GM18520 (cell line): ENCODE data around the gene PIH1D2.
"Not testable (repeated sequence)": the region's sequence is repeated elsewhere in the genome, so short reads cannot be mapped to it uniquely, and the experiment has no call there.

Experiments
- ATAC-seq: cut with Tn5 transposase; IDR thresholded peaks from one replicate; pipeline ENCODE4 v1.9.1; 2021; ENCODE audit not compliant: unreplicated experiment

PIH1D2 gene, protein sequence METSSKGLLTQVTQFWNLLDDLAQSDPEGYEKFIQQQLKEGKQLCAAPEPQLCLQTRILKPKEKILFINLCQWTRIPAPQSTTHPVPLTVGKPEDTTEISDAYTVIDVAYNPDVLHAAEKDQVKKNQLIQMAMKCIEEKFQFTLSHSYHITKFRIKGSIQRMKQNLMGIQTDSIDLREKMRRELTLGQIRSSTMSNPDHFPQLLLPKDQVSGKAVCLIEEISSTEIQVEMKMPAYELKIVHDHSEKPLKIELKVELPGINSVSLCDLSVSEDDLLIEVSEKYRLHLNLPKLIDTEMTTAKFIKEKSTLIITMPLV

DNA sequence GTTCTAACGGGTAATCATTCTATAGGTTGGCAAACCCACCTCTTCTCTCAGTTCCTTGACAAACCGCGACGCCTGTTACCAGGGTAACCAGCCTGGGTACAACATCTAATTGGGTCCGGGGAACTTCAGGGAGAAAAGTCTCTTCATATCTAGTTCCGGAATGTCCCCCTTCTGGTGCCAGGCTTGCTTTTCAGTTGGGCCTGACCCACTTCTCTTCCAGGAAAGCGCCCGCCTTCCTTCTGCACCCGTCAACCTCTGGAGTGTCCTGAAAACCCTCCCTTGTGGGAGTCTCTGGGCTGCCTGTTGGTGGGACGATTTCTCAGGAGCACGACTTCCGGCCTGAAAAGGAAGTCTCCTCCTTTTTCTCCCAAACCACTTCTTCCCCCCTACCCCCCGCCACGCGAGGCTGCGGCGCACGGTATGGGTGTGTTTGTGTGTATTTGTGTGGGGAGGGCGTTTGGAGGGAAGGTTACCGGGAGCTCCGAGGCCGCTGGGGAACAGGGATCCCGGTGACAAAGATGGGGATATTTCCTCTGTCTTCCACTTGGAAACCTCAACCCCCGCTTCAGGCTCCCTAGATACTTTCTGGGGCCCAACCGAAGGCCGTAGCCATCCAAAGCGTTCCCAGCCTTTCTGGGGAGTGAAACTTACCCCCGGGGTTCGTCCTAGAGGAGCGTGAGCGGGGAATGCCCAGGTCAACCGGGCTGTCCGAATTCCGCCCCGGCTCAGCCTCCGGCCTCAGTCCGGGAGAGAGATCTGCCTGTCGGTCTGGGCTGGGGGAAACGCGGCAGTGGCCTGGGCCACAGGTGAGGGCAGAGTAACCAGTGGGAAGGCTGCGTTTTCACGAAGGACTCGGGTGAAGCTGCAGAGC, at the start of gene PIH1D2, which contains the start of gene NKAPD1:
TSS of gene PIH1D2 (minus strand) at position 77 of the 871 bp plus-strand sequence. CDS start 843 bp downstream, outside the sequence.
TSS of gene NKAPD1 (plus strand) at position 359 of the 871 bp plus-strand sequence. CDS start 1,276 bp downstream, outside the sequence.
- peak; percentile 55 for ATAC-seq

DNA sequence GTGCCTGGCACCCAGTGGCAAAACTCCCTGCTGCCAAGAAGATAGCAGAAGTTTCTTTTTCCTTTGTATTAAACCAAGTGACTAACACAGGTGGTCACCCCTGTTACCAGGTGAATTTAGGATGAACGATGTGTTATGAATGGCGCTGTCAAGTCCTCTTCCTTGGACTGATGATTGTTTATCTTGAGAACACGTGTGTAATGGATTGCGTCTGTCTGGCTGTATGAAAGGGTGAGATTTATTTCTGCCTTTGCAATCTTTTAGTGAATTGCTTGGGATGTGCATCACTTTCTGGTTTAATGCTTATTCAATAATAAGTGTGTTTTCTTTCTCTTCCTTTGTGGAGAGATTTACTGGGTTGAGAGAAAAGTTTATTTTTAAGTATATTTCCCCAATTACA, 49.3 kb upstream of the PIH1D2 start:
- ATAC-seq, result no peak

DNA sequence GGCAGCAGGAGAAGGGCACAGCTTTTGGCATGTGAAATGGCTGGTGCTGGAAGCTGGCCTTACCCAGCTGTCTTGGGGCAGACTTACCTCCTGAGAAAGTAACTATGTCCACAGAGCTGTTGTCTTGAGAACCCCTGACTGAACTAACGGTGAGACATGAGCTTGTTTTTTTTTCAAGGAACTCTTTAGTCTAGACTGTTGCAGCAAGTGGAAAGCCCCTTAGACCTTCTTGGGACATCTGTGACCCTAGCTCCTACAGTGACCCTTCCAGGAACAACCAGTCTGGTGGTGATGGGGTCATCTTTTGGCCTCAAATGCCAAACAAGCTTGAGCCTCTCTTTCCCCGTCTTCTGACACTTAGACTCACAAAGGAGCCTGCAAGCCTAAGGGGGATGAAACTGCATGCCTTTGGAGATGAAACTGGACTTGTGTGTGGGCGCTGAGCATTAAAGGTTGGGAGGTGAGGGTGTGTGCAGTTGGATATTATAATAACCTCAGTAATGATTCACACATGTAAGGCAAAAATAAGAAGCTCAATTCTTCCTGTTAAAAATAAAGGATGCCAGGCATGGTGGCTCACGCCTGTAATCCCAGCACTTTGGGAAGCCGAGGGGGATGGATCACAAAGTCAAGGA, 48.3 kb upstream of the PIH1D2 start:
- no peak for ATAC-seq

DNA sequence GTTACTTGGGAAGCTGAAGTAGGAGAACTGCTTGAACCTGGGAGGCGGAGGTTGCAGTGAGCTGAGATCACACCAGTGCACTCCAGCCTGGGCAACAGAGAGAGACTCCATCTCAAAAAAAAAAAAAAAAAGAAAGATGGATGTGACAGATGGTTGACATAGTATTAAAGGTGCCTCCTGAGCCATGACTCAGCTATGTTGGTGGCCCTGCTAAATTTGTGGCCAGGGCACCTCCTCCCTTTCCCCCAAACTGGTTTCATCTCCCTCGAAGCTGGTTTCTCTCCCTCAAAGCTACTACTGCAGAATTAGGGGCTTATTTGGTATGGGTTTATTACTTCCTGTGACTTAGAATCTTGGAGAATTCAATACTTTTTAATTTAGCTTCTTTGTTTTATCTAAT, 44.4 kb upstream of the PIH1D2 start:
- no peak for ATAC-seq

DNA sequence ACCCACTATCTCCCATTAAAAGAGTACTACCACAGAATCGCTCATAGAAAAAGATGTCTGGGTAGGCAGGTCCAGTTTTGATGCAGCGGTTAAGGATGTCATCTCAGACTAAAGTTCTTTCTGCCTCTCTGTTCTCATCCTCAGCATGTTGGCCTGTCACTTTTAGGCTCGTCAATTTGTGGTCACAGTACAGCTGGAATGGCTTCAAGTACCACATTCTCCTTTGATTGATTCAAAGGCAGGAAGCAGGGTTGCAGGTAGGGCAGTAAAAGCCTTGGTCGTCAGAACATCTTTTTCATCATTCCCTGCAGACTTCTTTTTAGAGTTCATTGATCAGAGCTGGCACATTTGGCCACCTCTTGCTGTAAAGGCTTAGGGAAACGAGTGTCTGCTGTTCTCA, 41.6 kb upstream of the PIH1D2 start:
- ATAC-seq, result no peak

DNA sequence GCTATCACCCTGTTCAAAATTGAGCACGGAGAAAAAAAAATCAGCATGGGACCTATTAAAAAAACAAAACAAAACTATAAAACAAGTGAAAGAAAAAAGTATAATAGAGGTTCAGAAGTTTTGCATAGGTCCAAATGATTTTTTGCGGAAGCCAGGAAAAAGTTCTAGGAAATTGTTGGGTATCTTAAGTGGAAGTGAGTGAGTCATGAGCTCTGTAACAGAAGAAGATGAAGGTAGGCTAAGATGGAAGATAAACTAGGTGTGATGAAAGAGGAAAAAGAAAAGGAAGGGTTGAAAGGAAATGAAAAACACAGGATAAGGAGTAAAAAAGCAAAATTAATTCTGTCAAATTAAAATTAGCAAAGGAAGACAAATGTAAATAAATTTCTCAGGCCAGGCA, 40.6 kb upstream of the PIH1D2 start:
- no peak for ATAC-seq

DNA sequence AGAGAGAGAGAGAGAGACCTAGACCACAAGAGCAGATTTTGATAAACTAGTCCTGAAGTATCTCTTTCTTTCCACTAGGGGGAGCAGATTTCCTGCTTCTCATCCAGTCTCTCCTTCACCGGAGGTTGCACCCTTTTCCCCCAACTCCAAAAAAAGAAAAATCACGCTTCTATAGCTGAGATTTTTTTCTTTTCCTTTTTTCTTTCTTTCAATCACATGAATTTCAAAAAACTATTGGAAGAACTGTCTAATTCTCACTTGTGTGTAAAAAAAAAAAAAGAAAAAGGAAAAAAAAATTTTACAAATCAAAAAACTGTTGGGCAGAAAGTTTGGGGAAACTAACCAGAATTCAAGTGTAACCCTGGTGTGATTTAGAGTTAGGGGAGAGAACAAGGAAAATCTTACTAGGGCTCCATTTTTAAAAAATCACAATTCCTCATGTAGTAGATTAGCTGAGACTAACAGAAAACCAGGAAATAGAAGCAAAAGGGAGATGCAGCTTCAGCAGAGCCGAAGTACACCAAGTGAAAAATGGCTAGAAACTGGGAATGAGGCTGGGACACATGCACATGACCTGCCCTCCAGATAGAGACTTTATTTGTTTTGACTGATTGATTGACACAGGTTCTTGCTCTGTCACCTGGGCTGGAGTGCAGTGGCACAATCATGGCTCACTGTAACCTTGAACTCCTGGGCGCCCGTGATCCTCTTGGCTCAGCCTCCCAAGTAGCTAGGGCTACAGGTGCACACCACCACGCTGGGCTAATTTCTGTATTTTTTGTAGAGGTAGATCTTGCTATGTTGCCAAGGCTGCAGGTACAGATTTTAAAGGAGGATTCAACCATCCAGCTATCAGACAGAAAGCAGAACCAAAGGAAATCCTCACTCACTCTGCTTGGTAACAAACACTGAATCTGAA, 40.0 kb upstream of the PIH1D2 start:
- no peak for ATAC-seq

DNA sequence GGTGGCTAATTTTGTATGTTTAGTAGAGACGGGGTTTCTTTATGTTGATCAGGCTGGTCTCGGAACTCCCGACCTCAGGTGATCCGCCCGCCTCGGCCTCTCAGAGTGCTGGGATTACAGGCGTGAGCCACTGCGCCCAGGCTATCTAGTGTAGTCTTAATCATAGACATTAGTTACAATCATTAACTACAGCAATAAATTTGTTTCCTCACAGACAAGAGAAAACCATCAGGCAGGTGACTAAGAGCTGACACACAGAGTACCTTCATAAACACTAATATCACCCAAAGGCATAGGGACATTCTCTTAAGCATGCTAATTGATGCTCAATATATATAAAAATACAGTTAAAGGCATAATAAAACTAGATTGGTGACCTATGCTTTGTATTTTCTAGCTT, 32.3 kb upstream of the PIH1D2 start:
- ATAC-seq, result no peak

DNA sequence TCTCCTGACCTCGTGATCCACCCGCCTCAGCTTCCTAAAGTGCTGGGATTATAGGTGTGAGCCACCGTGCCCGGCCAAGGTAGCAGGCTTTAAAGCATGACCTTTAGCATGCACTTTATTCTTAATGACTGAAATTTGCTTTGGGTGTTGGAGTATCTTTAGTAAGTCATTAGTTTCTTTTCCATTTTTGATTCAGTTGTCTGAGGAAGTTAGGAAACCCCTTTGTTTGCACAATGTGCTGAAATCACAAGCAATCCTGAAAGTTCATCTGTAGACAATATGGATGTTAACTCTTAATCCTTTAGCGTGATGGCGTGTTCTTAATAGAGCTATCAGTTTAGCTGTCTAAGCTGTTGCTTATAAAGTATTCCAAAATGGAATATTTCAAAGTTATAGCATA, 29.6 kb upstream of the PIH1D2 start:
- ATAC-seq, result no peak

DNA sequence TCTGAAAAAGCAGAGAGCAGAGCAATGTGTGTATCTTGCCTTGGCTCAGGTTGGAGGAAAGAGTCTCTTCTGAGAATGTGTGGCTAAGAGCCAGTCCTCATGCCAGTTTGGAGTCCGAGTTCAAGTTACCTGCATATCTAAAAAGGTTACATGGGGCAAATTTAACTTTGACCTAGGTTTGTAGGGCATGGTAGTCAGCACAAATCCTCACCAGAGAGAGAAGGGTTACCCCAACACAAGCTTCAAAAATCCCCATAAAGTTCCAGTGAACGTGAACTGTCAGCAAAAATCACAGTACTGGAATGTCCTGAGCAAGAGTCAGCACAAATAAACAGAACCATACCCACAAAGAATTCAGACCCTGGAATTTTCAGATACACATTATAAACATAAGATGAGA, 26.6 kb upstream of the PIH1D2 start:
- no peak for ATAC-seq

DNA sequence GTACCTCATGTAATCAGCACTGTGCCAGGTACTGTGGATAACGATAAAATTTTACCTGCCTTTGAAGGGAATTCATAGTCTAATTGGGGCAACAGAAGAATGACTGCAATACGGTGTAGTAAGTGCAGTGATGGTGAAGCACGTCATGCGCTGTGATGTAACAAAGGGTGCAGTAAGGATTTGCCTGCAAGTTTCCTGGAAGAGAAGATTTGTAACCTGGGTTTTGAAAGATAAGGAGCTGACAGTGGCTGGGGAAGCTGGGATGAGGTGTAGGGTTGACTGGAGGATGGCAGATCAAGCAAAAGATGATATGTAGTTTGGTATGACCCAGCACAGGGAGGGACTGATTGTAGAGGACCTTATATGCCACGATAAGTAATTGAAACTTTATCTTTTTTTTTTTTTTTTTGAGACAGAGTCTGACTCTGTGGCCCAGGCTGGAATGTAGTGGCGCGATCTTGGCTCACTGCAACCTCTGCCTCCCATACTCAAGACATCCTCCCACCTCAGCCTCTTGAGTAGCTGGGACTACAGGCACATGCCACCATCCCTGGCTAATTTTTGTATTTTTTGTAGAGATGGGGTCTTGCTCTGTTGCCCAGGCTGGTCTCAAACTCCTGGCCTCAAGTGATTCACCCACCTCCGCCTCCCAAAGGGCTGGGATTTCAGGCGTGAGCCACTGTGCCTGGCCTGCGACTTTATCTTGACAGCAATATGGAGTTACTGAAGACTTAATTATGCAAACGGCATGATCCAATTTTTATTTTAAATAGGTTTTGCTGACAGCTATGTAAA, 24.1 kb upstream of the PIH1D2 start:
- ATAC-seq, result no peak

DNA sequence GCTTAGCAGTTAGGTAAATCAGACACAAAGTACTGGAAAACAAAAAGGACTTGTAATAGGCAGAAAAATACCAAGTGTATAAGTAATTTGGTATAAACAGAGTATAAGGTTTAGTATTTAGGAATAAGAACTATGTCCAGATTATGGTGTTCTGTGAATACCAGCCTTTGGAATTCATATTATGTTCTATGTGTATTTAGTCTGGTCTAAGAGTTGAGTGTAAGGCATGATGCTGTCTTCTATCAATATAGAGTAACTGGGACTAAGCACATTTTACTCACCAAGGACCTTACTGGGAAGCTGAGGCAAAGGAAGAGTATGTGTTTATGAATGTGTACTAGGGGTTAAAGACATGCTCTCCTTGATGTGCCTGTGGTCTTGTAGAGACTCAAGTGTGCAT, 22.4 kb upstream of the PIH1D2 start:
- no peak for ATAC-seq

DNA sequence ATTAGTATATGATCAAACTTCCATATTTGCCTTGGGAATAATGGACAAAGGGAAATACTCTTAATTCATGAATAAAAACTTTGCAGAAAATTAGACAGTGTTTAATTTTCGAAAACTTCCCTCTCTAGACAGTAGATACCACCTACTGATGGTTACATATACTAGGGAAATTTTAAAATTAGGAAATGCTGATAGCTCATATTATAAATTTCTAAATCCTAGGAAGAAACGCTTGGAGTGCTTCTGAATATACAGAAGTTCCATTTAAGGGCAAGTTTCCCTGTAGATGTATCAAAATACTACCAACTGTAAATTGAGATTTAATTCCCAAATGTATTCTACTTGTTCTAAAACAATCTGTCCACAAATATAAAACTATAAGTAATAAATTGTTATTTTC, 21.5 kb upstream of the PIH1D2 start:
- not testable (repeated sequence) for ATAC-seq

DNA sequence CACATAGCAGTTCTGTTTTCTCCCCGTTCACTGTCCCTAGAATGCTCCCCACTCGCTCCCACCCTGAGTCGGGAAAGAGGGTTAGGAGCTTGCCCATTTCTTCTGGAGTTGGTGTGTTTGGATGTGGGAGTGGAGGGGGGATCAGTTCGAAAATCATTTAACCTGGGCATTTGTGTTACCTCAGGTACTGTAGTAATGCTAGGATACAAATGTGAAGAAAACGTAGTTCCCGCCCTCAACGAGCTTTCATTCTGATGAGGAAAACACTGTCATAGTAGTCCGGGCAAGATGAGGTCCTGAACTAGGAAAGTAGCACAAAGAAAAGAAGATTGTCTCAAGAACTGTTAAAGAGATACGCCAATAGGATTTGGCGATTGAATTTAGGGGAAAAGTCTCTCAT, 13.4 kb upstream of the PIH1D2 start:
- no peak for ATAC-seq

DNA sequence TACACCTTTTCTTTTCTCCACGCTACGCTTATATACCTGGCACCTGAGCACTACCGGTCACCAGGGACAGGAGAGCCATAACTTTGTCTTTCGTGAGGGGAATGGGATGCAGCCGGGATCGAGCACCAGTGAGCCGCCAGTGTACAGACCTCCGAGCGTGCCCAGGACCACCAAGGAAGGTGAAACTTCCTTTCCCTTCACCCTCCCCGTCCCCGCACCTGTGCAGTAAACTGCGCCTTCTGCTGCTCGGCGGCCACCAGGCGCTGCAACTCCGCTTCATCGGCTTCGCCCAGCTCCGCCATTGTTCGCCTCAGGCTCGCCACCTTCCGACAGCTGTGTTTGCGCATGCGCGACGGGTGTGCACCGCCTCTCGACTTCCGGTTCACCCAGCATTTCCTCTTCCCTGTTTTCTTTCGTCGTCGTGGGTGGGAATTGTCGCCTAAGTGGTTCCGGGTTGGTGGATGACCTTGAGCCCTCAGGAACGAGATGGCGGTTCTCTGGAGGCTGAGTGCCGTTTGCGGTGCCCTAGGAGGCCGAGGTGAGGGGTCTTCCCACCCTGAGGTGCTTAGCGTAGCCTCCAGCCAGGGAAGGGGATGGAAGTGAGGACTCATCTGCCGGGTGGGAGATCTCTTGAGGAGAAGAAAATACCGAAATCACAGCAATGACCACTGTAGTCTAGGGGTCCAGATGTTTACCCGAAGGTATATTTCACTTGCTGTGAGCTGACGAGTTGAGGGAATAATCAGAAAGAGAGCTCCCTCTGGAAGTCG, 12.8 kb upstream of the PIH1D2 start, which contains the start of the genes SDHD and TIMM8B:
TSS of gene SDHD (plus strand) at position 452 of the 770 bp plus-strand sequence. CDS start at position 487, 35 bp downstream.
TSS of gene TIMM8B (minus strand) at position 335 of the 770 bp plus-strand sequence. CDS start at position 302, 33 bp downstream.
- ATAC-seq, result peak; percentile 79

DNA sequence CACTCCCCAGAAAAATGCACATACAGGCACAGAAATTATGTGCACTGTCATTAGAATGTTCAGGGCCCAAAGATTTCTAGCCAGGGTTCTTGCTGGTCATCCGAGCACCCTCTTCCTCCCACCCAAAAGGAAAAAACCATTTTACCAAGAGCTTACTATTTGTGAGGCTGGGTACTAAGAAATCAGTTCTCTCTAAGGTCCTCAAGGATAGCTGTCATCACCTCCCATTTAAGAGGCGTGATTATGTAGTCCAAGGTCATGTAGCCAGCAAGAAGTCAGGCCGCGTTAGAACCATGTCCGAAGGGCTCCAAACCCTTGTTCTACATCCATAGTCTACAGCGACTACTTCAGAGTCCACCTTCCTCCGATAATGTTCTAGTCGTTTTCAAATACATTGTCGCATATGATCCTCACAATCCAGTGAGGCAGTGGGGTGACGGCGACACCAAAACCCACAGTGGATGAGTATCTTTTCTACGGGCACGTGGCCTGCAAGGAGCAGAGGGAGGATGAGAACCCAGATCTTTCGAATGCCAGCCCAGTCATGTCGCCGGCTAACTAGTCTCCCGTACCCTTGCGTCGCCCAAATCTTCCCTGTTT, 12.1 kb upstream of the PIH1D2 start:
- ATAC-seq, result peak; percentile 23

DNA sequence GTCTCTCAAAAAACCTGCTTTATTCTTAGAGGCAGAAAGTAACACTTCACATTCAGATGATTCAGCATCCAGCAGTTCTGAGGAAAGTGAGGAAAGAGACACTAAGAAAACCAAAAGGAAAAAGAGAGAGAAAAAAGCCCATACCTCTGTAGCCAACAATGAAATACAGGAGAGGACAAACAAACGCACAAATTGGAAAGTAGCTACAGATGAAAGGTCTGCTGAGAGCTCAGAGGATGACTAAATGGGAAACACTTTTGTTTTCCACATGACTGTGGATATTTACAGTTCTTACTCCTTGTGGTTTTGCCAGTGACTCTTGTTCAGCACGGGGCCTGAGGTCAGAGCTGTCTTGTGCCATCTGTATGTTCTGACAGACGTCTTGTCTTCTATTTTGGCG, 8.9 kb upstream of the PIH1D2 start:
- ATAC-seq, result no peak

DNA sequence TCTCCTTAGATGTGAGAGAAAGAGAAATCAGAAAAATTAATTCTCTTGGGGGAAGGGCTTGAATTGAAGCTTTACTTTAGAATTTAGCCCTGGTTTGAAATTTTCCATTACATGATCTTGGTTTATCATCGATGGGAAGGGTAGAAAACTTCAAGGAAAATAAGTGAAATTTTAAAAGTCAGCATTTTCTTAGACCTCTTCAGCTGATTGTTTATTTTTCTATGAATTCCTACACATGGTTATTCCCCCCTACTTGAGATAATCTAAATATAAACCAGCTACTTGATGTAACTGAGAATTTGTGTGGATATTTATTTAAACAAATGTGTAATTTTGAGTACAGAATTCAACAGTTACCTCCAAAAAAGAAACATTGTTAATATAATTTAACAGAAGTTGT, 10.9 kb downstream of the PIH1D2 start:
- no peak for ATAC-seq
